ENCODE results near the gene TMEM187.

Gene TMEM187

DNA sequence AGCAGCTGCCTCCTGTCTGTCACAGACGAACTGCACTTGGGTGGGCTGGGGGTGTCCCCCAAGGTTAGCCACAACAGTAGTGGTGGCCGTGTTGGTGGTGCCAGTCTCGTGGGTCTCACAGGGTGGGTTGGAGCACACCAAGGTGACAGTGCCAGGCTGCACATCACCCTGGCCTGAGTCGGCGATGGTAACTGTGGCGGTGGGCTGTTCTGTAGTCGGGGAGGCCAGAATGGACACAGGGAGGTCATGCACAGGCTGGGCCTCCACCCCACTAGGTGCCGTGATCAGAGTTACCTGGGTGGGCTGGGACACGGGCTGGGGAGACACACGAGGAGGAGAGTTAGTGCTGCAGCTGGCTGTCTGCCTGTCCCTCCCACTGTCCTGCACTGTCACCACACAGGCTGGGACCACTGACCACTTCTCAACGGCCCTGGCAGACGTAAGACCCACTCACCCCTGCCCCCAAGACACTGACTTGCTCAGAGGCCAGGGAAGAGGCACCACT is 17.3 kb upstream of the TMEM187 start:
- DNase-seq = no peak

DNA sequence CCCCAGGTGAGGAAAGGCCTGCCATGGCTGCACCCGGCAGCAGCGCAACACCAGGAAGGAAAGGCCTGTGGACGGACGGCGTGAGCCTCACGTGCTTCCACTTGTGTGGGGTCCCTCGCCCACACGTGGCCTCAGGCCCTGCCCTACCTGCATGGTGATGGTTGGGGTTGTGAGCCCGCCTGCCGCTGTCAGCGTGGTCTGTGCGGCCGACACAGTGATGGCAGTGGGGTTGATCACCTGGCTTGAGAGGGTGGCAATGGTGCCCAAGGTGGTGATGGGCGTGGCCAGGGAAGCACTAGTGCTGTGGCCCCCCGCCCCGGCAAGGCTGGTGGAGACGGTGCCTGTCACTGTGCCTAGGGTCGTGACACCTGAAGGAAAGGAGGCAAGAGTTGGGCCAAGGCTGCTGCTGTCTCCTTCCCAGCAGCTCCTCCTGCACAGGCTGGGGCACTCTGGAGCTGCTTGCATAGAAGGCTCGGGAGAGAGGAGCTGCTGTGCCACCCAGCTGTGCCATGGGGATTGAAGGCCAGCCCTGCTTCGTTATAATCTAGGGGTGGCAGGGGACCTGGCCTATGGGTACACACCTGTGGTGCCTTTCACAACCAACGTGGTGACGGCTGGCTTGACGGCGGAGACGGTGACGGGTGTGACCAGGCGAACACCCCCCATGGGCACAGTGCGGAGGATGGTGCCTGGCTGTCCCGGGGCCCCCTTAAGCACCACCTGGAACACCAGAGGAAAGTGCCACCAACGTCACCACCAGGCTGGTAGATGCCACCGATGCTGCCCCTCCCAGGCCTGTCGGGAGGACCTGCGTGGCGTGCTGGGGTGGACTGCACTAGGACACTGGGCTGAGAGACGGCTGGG is 16.3 kb upstream of the TMEM187 start:
- no peak for DNase-seq

DNA sequence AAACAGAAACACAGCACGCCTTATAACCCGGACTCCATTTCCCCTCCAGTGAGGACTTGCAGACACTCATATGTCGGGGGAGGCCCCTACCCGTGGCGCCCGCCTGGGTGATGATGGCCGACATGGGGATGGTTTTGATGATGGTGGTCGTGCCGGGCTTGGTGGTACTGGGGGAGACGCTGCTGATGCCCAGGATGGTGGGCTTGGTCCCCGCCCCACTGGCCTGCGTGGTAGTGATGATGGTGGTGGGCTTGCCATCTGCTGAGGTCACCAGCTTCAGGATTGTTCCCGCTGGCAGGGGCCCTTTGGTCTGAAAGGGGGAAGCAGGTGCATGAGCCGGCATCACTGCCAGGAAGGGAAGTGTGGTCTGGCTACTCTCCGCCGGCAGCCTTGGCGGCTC is 15.3 kb upstream of the TMEM187 start:
- no peak for DNase-seq

DNA sequence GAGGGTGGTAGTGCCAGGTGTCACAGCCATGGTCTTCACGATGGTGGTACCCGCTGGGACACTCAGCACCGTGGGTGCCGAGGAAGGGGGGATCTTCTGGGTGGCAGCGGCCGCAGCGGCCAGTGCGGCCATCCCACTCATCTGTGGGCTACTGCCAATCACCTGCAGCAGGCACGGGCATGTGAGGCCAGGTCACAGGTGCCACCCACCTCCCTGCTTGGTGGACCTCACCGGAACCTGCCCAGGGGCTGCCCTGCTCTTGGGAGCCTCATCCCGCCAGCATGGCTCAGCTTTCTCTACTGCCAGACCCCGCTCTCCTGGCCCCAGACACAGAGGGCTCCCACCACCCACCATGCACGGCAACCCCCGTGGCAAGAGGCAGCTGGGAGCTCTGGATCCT is 13.9 kb upstream of the TMEM187 start:
- DNase-seq = no peak

DNA sequence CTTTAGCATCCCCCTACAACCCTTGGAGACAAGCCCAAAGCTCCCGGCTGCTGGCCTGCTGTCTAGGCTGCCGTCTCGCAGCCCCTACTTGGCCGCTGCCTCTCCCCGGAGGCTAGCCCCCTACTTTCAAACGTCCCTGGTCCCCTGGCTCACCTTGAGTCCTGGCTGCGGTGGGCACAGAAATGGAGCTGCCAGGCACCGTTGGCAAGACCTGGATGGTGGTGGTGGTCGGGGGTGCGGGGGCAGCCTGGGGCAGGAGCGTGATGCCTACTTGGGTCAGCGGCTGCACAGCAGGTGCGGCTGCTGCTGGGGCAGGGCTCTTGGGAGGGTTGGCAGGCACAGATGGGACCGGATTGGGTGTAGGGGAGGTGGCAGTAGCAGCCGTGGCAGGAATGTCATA is 12.9 kb upstream of the TMEM187 start:
- no peak for DNase-seq

DNA sequence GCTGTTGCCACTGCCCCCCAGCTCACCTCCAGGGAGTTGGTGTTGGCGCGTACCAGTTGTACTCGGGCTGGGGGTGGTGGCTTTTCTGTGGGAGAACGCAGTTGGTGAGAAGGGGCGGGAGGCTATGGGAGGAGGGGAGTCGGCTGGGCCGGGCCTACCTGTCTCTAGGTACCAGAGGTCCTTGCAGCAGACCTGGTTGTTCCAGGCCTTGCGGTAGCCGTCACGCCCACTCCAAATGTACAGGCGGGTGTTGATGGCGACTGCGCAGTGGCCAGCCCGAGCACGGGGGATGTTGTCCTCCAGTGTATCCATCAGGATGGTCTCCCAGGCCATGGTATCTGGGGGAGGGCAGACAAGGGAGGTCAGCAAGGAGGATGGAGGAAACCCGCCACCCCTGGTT is 12.5 kb upstream of the TMEM187 start:
- no peak for DNase-seq

DNA sequence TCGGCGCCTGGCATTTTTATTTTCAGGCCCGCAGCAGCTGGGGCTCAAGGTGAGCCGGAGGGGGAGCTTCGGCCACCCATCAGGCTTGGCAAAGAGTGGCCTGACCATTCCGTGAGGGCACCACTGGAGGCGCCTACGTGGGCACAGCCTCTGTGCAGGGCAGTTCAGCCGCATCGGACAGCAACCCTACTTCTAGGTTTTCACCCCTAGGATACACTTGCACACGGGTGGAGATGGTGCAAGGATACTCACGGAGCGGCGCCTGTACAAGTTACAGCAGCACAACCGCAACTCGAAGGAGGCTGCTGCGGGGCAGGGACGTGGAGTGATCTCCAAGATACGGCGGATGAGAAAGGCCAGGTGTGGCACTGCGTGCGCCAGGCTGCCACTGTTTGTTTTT is 11.8 kb upstream of the TMEM187 start:
- no peak for DNase-seq

DNA sequence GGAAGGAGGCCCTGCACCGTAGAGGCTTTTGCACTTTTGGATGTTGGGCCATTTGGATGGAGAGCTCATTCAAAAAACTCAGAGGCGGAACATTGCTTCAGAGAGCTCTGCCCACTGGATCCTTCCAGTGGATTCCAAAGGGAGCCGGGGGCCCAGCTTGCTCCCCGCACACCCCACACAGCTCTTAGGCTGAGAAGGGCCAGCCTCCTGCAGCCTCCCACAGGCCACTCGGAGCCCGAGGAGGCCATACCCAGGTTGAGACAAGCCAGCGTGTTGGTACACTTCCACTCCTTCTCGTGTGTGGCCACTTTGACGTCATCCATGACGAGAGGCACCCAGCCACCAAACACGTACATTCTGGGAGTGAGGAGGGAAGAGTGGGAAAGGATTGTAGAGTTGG is 11.3 kb upstream of the TMEM187 start:
- no peak for DNase-seq

DNA sequence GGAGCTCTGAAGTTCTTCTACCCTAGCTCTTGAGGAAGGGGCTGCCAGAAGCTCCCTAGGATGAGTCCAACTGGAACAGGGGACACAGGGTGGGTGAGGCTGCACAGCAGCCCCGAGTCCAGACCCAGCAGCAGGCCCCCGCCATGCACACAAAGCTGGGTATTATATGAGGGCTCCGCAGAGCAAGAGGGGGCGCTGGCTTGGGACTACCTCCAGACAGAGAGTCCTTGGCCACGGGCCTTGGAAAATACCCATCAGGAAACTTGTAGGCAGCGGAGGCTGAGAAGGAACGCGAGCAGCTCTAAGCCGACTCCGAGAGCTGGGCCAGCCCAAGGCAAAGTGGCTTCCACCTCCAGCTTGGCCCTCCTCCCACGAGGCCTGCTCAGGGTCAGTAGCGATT is 9.0 kb upstream of the TMEM187 start:
- no peak for DNase-seq

DNA sequence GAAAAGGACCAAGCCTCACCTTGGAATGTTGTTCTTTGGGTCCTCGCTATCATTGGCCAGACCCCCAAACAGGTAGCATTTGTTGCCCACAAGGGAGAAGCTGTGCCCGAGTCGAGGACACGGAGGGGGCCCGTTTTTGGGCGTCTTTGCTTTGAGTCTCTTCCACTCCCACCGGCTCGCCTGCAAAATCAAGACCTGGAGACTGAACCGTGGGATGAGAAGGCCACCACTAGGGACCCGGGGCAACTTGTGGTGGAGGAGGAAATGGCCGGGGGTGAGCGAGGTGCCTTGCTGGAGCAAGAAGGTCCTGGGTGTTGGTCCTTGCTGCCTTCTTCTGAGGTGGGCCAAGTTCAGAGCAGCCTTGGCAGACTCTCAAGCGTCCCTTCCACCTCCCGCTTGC is 8.4 kb upstream of the TMEM187 start:
- no peak for DNase-seq

DNA sequence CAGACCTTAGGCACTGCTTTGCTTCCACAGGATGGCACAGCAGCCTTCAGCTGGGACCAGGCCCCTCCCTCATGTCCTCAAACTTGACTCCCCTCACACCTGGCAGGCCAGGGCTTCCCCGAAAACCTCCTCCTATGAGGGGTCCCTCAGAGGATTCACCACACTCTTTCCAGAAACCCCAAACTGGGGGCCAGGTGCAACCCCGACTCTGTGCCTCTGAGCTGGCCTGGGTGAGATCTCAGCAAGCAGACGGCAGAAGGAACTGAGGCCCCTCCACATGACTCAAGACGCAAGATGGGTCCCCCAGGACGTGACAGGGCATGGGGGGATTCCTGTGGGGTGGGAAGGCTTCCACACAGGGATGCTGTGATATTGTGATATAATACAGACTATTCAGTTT is 7.1 kb upstream of the TMEM187 start:
- DNase-seq = no peak

DNA sequence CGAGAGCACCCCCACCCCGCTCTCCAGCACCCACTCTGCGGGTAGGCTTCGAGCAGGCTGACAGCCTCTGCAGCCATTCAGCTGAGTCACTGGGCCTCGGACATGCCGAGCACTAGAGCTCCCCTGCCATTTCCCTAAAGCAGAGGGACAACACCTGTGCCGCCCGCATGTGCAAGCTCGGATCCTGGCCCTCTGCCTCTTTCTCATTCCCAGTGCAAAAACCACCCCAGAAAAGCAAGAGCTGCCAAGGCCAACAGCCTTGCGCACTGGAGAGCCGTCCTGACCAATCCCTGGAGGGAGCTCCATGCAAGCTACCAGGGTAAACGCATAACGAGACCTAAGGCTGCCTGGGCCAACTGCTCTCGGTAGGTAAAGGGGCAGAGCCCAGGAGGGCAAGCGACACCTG is 6.3 kb upstream of the TMEM187 start:
- DNase-seq = no peak

DNA sequence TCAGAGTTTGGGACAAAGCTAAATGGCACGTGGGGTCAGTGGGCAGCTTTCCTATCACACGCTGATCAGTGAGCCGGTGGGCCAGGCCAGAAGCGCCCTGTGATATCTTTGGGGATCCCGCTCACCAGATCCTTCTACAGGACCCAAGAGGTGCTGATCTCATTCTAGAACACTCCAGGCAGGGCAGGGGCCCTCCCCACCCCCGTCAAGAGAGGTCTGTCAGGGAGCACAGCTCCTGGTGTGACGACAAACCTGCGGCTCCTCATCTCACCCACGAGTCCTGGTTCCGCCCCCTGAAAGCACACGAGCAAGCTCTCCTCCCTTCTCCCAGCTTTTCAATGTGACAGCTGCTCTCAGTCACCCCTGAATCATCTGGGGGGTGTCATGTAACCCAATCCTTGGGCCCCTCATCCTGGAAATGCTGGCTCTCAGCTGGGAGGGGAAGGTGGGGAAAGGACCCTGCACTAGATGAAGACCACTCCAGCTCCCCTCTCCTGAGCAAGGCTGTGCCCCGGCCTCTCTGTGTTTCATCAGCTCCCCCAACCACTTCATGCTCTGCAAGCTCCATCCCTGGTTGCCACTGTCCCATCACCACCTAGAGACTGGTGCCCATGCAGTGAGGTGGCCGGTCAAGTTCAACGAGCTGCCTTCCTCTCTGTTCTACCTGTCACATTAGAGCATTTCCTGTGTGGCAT is 5.6 kb upstream of the TMEM187 start:
- no peak for DNase-seq

DNA sequence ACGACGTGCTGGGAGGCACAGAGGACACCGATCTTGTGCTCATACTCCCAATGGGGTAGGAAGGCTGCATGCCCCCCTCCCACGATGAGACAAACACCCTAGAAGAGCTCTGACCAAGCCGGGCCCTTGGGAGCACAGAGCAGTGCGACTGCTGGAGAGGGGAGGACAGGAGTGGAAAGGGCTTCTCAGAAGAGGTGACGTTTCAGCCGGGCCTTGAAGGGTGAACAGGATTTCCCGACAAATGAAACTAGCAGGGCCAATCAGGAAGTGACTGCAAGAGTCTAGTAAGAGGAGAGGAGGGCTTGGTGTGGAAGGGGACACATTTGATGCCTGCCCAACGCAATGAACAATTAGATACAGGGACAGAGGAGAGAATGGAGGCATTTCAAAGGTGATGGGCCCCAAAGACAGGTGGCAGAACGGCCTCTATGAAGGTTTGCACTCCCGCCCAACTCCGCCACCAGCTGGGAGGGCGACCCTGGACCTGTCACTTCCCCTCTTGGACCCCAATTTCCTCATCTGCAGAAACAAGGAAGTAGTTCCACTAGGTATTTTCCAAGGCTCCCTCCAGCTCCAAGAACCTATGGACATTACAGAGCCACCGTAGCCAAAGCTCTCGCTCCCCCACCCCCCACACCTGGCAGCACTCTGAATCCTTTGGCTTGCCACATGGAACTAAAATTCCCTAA is 4.9 kb upstream of the TMEM187 start:
- DNase-seq = no peak

DNA sequence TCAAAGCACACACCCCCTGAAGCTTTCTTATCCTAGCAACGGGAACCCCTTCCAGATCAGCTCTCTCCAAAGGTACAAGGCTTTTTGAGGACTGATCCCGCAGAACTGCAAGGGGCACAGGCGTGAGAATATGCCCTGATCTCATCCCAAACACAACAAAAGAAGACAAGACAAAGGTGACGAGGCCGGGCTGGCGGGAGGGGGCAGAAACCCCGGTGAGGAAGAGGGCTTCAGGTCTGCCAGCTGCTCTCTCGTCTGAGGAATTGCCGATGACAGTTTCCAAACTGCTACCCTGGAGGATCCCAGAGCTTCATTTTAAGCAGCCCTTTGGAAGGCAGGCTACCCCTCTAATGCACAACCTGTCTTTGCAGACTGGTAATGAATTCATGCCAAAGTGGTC is 4.3 kb upstream of the TMEM187 start:
- no peak for DNase-seq

DNA sequence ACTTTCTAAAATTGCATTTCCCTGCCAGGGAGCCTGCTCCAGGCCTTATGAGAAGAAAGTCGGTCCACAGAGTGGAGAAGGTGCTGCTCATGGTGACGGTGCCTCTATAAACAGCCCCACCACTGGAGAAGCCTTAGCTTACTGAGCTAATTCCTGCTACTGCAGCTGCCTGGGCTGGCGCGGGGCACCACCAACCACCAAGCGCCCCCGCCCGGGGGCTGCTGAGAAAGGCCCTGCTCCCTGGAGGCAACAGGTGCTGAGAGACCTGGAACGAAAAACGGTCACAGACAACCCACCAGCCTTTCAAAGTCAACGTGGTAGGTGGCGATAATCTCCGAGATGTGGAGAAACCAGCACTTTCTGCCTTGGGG is 3.8 kb upstream of the TMEM187 start:
- DNase-seq = no peak

DNA sequence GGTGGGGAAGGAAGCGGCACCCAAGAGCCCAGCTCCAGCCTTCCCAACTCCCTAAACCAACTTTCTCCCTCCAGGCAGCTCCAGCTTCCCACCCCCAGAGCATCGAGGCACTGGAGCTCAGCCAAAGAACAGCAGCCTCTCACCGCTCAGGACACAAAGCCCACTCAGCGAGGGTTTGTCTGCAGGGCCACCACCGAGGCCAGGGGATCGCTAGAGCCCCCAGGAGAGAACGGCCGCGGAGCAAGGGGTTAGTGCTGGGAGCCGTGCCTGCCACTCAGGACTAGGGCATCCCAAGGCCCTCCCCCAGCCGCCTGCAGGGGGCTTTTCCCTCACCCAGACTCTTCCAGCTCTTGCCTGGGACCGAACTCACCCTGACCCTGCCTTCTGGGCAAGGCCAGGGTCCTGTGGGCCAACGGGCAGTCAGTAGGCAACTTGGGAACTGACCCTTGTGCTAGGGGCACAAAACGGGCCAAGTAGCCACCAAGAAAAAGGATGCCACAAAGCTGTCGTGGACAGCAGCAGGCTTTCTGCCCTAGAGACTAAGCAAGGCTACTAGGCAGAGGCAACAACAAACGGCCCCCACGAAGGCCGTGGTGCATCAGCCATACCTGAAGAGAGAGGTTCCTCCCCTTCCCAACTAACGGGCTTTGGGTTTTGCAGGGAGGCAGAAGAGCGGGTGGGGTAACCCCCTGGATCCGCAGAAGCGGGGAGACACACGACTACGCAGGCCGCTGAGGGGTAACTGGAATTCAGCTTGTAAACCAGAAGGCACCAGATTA is 3.2 kb upstream of the TMEM187 start:
- no peak for DNase-seq

DNA sequence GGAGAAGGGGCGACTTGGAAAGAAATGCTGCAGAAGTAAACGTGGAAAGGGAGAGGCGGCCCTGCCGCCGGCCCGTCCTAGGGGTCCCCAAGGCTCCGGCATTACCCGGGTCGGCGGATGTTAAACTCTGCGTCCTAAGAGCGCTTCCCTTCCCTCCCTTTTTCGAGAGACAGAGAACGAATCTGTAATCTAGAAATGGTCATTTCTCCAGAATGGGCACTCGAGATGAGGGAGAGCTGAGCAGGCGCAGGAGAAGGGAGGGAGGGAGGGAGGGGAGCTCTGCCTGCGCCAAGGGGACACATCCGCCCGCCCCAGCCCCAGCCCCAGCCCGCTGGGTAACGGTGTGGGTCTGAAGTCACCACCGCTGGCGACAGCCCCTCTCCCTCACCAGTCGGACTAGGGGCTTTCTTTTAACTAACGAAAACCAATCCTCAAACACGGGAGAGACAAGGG is 2.6 kb upstream of the TMEM187 start:
- no peak for DNase-seq

DNA sequence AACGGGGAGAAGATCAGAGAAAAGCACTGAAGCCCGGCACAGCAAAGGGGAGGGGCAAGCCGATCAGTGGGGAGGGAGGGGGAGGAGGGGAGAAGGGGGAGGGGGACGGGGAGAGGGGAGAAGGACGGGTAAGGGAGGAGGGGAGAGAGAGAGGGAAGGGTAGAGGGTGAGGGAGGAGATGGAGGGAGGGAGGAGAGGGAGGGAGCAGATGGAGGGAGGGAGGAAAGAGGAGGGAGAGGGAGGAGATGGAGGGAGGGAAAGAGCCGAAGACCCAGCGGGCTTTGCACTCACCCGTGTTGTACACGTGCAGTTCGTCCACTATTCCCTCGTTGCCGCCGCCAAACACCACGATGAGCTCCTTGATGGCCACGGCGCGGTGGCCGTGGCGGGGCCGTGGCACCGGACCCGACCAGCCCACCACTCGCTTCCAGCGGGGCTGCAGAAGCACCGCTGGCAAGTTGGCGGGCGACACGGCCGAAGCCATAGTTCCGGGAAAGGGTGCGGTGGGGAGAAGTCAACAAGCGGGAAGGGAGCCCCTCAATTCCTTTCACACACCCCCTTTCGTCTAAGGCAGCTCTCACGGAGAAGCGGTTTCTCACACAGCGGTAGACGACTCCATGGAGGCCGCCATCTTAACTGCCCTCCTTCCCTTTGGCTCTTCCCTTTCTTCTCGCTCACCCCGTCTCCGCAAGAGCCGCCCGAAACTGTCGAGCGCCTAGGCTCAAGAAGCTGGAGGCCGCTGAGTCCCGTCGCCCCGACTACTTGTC is 2.0 kb upstream of the TMEM187 start:
- peak; percentile 68 for DNase-seq

DNA sequence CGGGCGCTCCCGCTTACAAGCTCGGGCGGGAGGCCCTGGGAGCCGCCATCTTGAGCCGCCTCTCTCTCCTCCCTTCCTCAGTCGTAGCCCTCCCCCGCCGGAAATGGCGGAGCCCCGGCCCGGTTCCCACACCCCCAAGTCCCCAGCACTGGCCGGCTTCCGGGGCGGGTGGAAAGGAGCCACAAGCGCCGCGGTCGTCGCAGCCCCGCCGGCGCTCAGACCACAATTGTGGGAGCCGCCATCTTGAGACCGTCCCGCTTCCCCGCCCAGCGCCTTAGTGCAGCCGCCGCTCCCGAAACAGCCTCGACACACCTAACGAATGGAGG is 1.5 kb upstream of the TMEM187 start:
- peak; percentile 82 for DNase-seq

DNA sequence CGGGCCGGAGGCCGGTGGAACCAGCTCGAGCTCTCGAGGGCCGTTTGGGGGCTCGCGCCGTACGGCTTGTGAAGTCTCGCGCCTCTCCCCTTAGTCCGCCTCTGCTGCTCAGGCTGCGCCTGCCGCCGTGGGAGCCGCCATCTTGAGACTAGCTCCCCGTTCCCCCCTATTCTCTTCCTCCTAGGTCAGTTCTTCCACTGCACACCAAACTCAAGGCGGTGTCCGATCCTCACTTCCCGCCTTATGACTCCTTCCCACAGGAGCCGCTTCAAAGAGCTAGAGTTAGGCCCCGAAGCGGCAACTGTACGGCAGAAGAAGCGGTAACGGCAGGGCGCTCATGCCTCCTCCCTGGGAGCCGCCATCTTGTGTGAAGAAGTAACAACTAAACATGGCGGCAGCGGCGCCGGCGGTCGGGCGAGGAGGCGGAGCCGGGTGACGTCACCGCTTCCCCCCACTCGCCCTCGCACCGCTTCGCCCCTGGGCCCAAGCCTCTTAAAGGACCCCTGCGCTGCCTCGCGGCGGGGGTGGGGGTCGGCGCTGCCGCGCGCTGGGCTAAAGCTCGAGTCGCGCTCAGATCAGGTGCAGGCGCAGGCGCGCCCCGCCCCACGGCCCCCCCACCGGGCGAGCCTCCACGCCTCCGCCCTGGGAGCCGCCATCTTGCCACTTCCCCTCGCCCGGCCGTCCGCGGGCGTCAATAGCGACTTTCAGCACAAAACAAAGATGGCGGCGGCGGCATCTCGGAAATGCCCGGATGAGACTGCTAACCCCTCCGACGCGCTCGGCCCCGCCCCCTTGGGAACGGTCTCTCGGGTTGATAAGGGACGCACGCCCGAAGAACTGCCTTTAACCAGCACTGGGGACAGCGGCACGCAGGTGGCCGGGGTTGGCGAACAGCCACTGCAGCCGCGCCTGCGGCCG is 845 bp upstream of the TMEM187 start, which contains the start of gene HCFC1:
HCFC1 (minus strand) TSS at position 369 of the 918 bp plus-strand sequence. CDS start 978 bp downstream, outside the sequence.
- DNase-seq = peak; percentile 92
